ENCODE measurements around the gene CAMK1D.

CAMK1D gene

GRCh38 chr10:12597176-12597575, 247.8 kb downstream of the CAMK1D start:
- DNase-seq (ENCODE audit: low read depth): no peak

- DNase-seq (ENCODE audit: low read depth): no peak
These were observed 248.7 kb downstream of the CAMK1D start for GRCh38 chr10:12597788-12598765.

GRCh38 chr10:12600652-12601051, 251.3 kb downstream of the CAMK1D start:
- DNase-seq (ENCODE audit: low read depth): no peak

GRCh38 chr10:12602521-12602920, 253.2 kb downstream of the CAMK1D start:
- DNase-seq (ENCODE audit: low read depth): no peak

- no peak for DNase-seq (ENCODE audit: low read depth)
These were observed 254.6 kb downstream of the CAMK1D start for GRCh38 chr10:12603766-12604470.

- DNase-seq (ENCODE audit: low read depth): peak; percentile 91
These were observed 256.4 kb downstream of the CAMK1D start for GRCh38 chr10:12605580-12606405.

- DNase-seq (ENCODE audit: low read depth): no peak
These were observed 257.1 kb downstream of the CAMK1D start for GRCh38 chr10:12606461-12606860.

- DNase-seq (ENCODE audit: low read depth): no peak
These were observed 259.4 kb downstream of the CAMK1D start for GRCh38 chr10:12608761-12609160.

GRCh38 chr10:12609435-12609834, 260.1 kb downstream of the CAMK1D start:
- no peak for DNase-seq (ENCODE audit: low read depth)

GRCh38 chr10:12613136-12613535, 263.8 kb downstream of the CAMK1D start:
- DNase-seq (ENCODE audit: low read depth): no peak

- DNase-seq (ENCODE audit: low read depth): no peak
These were observed 265.0 kb downstream of the CAMK1D start for GRCh38 chr10:12614177-12614995.

- DNase-seq (ENCODE audit: low read depth): no peak
These were observed 266.2 kb downstream of the CAMK1D start for GRCh38 chr10:12615296-12616220.

- no peak for DNase-seq (ENCODE audit: low read depth)
These were observed 268.1 kb downstream of the CAMK1D start for GRCh38 chr10:12617191-12618175.

GRCh38 chr10:12622016-12622415, 272.7 kb downstream of the CAMK1D start:
- no peak for DNase-seq (ENCODE audit: low read depth)

GRCh38 chr10:12622691-12623090, 273.3 kb downstream of the CAMK1D start:
- DNase-seq (ENCODE audit: low read depth): no peak

GRCh38 chr10:12625393-12626023, 276.2 kb downstream of the CAMK1D start:
- no peak for DNase-seq (ENCODE audit: low read depth)

GRCh38 chr10:12628153-12628552, 278.8 kb downstream of the CAMK1D start:
- no peak for DNase-seq (ENCODE audit: low read depth)

GRCh38 chr10:12628964-12629766, 279.8 kb downstream of the CAMK1D start:
- DNase-seq (ENCODE audit: low read depth): no peak
